GM10248 (cell line): Measurements from ENCODE around the gene MYLIP.

ENCODE experiments used
- CTCF ChIA-PET: fragments of 300-600 bp; sonication (Branson Sonifier 250); formaldehyde crosslinking; extraction: SDS; loops from one replicate; lab custom pipeline; 2021; ENCODE audit warnings: antibody characterized with exemption; lab: Yijun Ruan, JAX
- POLR2A ChIA-PET: fragments of 350-650 bp; sonication (Branson Sonifier 250); formaldehyde crosslinking; extraction: SDS; loops from one replicate; lab custom pipeline; 2020; ENCODE audit warnings: antibody characterized with exemption; lab: Yijun Ruan, JAX
- DNase-seq: peaks from one replicate; pipeline ENCODE4 v3.0.0; 2012; ENCODE audit errors: extremely low spot score
- TF ChIP-seq, protein P1 (sequence below): IDR thresholded peaks from 2 replicates; pipeline ENCODE4 v1.5.1; 2012; ENCODE audit warnings: mild to moderate bottlenecking, low read depth; ENCODE audit errors: extremely low read depth, missing control alignments, control extremely low read depth

The MYLIP gene

DNA sequence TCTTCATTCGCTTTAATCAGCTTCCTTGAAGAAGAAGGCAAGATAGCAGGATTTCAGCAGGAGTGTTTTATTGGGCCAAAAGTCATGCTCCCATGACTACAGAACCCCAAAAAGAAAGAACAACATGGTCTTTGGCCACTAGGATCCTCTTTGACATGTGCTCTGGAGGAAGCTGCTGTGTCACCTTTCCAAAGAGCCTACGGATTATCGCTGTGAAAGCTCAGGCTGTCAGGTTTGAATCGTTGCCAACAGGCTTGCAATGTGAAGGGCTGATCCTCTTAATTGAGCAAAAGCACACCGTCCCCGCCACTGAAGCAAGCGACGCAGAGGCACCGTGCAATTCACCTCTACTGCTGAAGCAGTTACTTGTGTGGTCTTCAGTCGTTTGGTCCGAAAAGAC is 29.0 kb downstream of the MYLIP start:
- ChIA-PET CTCF (interaction anchor here (0.9 to 1.0 kb wide), 2 partner anchors 8 to 11 kb away, joined by 3 read pairs; no protein-coding TSS in a partner anchor), POLR2A (no interaction called here)
- DNase-seq = no peak
- TF ChIP-seq, protein P1, sequence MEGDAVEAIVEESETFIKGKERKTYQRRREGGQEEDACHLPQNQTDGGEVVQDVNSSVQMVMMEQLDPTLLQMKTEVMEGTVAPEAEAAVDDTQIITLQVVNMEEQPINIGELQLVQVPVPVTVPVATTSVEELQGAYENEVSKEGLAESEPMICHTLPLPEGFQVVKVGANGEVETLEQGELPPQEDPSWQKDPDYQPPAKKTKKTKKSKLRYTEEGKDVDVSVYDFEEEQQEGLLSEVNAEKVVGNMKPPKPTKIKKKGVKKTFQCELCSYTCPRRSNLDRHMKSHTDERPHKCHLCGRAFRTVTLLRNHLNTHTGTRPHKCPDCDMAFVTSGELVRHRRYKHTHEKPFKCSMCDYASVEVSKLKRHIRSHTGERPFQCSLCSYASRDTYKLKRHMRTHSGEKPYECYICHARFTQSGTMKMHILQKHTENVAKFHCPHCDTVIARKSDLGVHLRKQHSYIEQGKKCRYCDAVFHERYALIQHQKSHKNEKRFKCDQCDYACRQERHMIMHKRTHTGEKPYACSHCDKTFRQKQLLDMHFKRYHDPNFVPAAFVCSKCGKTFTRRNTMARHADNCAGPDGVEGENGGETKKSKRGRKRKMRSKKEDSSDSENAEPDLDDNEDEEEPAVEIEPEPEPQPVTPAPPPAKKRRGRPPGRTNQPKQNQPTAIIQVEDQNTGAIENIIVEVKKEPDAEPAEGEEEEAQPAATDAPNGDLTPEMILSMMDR = no peak

DNA sequence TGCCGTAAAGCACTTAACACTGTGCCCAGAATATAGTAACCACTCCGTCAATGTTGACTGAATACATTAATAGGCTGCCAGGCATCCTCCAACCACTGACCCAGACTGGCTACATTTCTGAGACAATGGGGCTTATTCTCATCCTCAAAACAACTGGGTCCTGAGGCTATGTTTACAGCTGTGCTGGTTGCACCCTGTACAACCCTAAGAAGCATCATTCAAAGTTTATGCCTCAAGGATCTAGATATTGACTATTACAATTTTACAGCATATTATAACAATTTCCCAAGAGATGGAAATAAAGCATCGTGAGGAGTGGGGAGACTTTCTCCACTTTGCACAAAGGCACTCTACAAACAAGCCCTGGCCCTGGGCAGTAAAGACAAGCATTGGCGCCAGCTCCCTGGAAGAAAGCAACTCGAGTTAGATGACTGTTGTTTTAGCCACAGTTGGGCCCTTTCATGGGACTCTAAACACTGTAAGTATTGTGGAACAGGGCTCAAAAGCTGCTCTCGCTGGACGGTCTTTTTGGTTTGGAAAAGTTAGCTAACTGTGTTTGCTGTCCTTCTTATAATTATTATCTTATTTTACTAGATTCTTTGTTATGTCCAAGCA is 30.2 kb downstream of the MYLIP start:
- TF ChIP-seq, protein P1 = no peak
- POLR2A ChIA-PET = no interaction called here
- CTCF ChIA-PET = interaction anchor here (1.7 to 1.8 kb wide), 2 partner anchors 24 to 468 kb away, joined by 4 to 5 read pairs; no protein-coding TSS in a partner anchor
- DNase-seq = no peak

DNA sequence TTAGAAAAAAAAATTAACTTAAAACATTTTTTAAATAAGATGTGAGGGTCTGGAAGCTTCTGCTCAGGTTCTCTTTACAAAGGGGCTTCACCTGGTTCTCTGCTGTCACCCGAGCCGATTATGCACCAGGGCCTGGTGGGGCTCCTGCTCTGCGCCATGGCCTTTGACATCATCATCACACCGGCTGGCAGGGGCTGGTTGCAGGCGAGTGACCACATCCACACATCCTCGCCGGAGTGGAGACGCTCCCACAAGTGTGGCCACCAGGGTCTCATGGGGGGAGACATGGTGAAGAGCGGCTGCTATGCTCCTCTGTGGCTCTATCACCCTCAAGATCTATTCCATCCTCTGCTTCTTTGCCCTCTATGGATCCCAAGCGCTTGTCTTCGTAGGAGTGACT is 31.9 kb downstream of the MYLIP start:
- TF ChIP-seq, protein P1 = no peak
- POLR2A ChIA-PET = no interaction called here

DNA sequence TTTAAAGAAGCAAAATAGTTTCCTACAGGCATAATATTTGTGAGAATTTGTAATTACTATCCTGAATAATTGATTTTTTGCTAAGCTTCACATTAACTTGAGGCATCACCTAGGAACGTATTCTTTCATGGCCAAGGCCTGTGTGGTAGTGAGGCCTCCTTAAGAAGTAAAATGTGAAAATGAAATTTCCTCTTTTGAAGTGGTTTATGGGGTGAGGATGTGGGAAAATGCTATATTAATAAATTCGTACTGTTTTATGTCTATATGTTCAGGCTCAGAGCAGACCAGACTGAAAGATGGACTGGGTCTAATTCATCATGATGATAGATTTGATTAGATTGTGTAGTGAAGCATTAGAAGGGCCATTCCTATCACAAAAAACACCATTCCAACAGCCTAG is 33.1 kb downstream of the MYLIP start:
- DNase-seq = no peak
- ChIA-PET POLR2A (no interaction called here), CTCF (interaction anchor here (1.3 to 3.1 kb wide), 4 partner anchors 18 to 471 kb away, joined by 3 to 12 read pairs (median 6); no protein-coding TSS in a partner anchor)
- TF ChIP-seq, protein P1 = no peak

More for the DNA sequence above, 31.9 kb downstream of the MYLIP start:
- no peak for DNase-seq
- CTCF ChIA-PET = no interaction called here

DNA sequence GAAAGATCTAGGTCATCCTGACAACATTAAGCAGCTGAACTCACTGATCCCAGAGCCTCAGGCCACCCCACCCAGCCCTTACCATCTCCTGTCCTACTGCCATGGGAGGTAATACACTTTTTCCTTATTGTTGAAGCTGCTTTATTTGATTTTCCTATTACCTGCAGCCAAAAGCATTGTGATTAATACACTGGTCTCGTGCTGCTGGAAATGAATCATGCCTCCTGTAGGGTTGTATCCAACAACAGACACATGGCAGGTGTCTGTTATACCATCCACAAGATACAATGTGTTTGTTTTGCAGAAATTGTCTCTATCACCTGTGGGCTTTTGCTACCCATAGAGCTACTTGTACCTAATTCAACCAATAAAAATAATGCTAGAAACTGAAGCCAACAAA is 34.2 kb downstream of the MYLIP start:
- ChIA-PET POLR2A (interaction anchor here (1.1 kb wide), 1 partner anchor 34 kb away, joined by 3 read pairs; the partner anchor contains the start of gene MYLIP), CTCF (interaction anchor here (1.2 to 3.1 kb wide), 6 partner anchors 17 to 472 kb away, joined by 3 to 12 read pairs (median 4); no protein-coding TSS in a partner anchor)
- TF ChIP-seq, protein P1 = no peak
- DNase-seq = no peak

DNA sequence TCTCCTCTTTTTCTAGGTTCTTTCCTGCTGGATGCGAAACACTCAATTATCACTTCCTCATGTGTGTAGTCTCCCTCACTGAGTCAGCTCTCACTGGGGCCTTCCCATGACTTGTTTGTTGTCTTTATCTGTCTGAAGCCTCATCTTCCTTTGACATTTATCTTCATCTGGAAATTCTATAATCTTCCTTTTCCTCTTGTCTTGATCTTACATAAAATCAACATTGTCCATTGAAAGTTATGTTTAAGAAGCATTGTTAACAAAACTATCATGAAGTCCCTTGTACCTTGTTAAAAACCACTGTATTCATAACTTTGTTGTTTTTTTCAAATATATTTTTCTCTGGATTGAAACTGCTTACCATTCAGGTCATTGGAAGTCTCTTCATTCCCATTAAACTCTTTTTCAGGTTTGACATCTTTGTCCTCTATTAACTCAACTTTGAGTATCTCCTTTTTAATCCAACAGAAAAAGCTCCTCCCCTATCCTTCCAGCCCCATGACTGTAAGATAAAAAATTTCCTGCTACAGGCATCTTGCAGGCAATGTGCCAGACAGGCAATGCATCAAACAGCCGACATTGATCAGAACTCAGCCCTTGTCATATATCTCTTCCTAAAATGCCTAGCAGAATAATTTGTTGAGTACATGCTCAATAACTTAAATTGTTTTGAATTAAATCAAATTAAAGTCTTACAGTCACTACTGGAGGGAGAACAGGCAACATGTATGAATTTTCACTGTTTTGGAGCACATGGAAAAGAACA is 34.8 kb downstream of the MYLIP start:
- TF ChIP-seq, protein P1 = no peak
- CTCF ChIA-PET = interaction anchor here (1.0 to 3.1 kb wide), 7 partner anchors 16 to 472 kb away, joined by 3 to 12 read pairs (median 4); no protein-coding TSS in a partner anchor
- DNase-seq = no peak
- POLR2A ChIA-PET = interaction anchor here (1.1 kb wide), 1 partner anchor 35 kb away, joined by 3 read pairs; the partner anchor contains the start of gene MYLIP
